ENCODE measurements around the gene NQO2. TPM values are rescaled to one million over a fixed set of nuclear protein-coding genes. Genes with fewer than 3 reads are reported as not detected.

The NQO2 gene
- total and polyA plus RNA-seq, 9 donors: 16.2 to 48.4 (median 28.7) TPM

GRCh38 chr6:2952557-2953095, 47.1 kb upstream of the NQO2 start:
- 18 to 21% (median 20%) methylated on average over 27 of the region's 27 CpGs for WGBS, 3 donors
- intact Hi-C loops (cut with DNase I): loop anchor here in 3 of 4 donors (1.0 to 5.0 kb wide), 3 partner anchors 35 to 37 kb away; no protein-coding TSS in a partner anchor
- TF ChIP-seq CTCF (IDR thresholded peaks at IDR 0.05) (peak; percentile 89 to 96 (median 94)), EP300 (IDR thresholded peaks at IDR 0.05) (no peak), POLR2A (IDR thresholded peaks at IDR 0.05) (no peak)
- Histone ChIP-seq H3K4me1 (ENCODE audit: insufficient read depth) (peaks cover 1% of the 10 kb centered on the region), H3K27ac (peak overlapping the region in 1 of 2 donors; percentile 32), H3K36me3 (no peaks in the 10 kb centered on the region), H3K9me3 (no peaks in the 10 kb centered on the region), H3K4me3 (no peak overlapping the region), H3K27me3 (no peaks in the 10 kb centered on the region)
- peak; percentile 69 to 86 (median 79) for DNase-seq

- Histone ChIP-seq H3K4me3 (no peak overlapping the region), H3K27me3 (no peaks in the 10 kb centered on the region), H3K4me1 (ENCODE audit: insufficient read depth) (peaks cover 1% of the 10 kb centered on the region), H3K9me3 (no peaks in the 10 kb centered on the region), H3K27ac (peak overlapping the region in 1 of 2 donors; percentile 32), H3K36me3 (no peaks in the 10 kb centered on the region)
- DNase-seq: no peak
- TF ChIP-seq CTCF (IDR thresholded peaks at IDR 0.05): no peak
- TF ChIP-seq EP300 (IDR thresholded peaks at IDR 0.05): no peak
- TF ChIP-seq POLR2A (IDR thresholded peaks at IDR 0.05): no peak
- WGBS, 3 donors: 92 to 95% (median 95%) methylated on average over 12 of the region's 12 CpGs
- intact Hi-C loops (cut with DNase I): loop anchor here in 2 of 4 donors (2.0 to 5.0 kb wide), 2 partner anchors 34 to 36 kb away; no protein-coding TSS in a partner anchor
Measured at GRCh38 chr6:2953098-2953497, 46.6 kb upstream of the NQO2 start.

GRCh38 chr6:2956930-2957685, 42.6 kb upstream of the NQO2 start:
- WGBS, 3 donors: 53 to 74% (median 64%) methylated on average over 5 of the region's 5 CpGs
- H3K4me3 ChIP-seq: no peak overlapping the region
- no peaks in the 10 kb centered on the region for H3K27me3 ChIP-seq
- intact Hi-C loops (cut with DNase I): no loop called here
- TF ChIP-seq POLR2A (IDR thresholded peaks at IDR 0.05) (no peak), EP300 (IDR thresholded peaks at IDR 0.05) (no peak)
- peaks cover 9% of the 10 kb centered on the region for H3K4me1 ChIP-seq (ENCODE audit: insufficient read depth)
- no peak for DNase-seq
- H3K9me3 ChIP-seq: no peaks in the 10 kb centered on the region
- H3K36me3 ChIP-seq: no peaks in the 10 kb centered on the region
- no peak overlapping the region for H3K27ac ChIP-seq

- Histone ChIP-seq H3K27ac (no peak overlapping the region), H3K27me3 (no peaks in the 10 kb centered on the region), H3K4me3 (no peak overlapping the region), H3K9me3 (no peaks in the 10 kb centered on the region), H3K36me3 (no peaks in the 10 kb centered on the region), H3K4me1 (ENCODE audit: insufficient read depth) (peaks cover 7% of the 10 kb centered on the region)
- TF ChIP-seq EP300 (IDR thresholded peaks at IDR 0.05) (no peak), POLR2A (IDR thresholded peaks at IDR 0.05) (no peak), CTCF (IDR thresholded peaks at IDR 0.05) (no peak)
- intact Hi-C loops (cut with DNase I): no loop called here
- peak in 1 of 5 donors; percentile 11 for DNase-seq
- WGBS, 3 donors: 78 to 86% (median 84%) methylated on average over 11 of the region's 11 CpGs
Measured at GRCh38 chr6:2957696-2958330, 41.9 kb upstream of the NQO2 start.

All from ovary (tissue), 9 donors.